Fibroblast of lung (primary cell): Measurements from ENCODE around the gene ESRP2. TPM values are rescaled to one million over a fixed set of nuclear protein-coding genes. Genes with fewer than 3 reads are reported as not detected.

Source experiments
- DNase-seq, 2 donors: peaks; one replicate each; pipeline versions ENCODE4 v3.0.0 to v3.0.0-alpha.2; 2010; ENCODE audit warnings: low read depth in 2 of 2
- H2AFZ ChIP-seq: 2 replicates; pipeline ENCODE4 v1.5.1; 2012; ENCODE audit warnings: low read length, control low read depth, inconsistent platforms
- H3K27ac ChIP-seq: 2 replicates; pipeline ENCODE4 v1.5.1; 2011; ENCODE audit warnings: low read length, control low read depth; ENCODE audit not compliant: insufficient read depth
- H3K27me3 ChIP-seq: 2 replicates; pipeline ENCODE4 v1.5.1; 2011; ENCODE audit warnings: mild to moderate bottlenecking, low read length; ENCODE audit not compliant: control insufficient read depth, insufficient read depth
- H3K36me3 ChIP-seq: 2 replicates; pipeline ENCODE4 v1.5.1; 2011; ENCODE audit warnings: low read length; ENCODE audit not compliant: control insufficient read depth, insufficient read depth
- H3K4me1 ChIP-seq: 2 replicates; pipeline ENCODE4 v1.5.1; 2011; ENCODE audit warnings: low read length; ENCODE audit not compliant: control insufficient read depth, insufficient read depth; ENCODE audit errors: extremely low read depth
- H3K4me2 ChIP-seq: 2 replicates; pipeline ENCODE4 v1.5.1; 2011; ENCODE audit warnings: low read length, control low read depth; ENCODE audit not compliant: insufficient read depth; ENCODE audit errors: extremely low read depth
- H3K4me3 ChIP-seq, 4 experiments: fragments of 200-600 bp in 1 of 4; sonication (generic) in 1 of 4; replicated peaks in 1 of 4; 2 replicates each; pipeline ENCODE4 v1.5.1; 2011 to 2016; ENCODE audit warnings: low read length in 4 of 4, low read depth in 3 of 4, mild to moderate bottlenecking in 3 of 4, control low read depth in 2 of 4, inconsistent platforms in 1 of 4, mixed read lengths in 1 of 4; ENCODE audit not compliant: insufficient read depth in 1 of 4; ENCODE audit errors: control extremely low read depth in 1 of 4
- H3K79me2 ChIP-seq: 2 replicates; pipeline ENCODE4 v1.5.1; 2012; ENCODE audit warnings: mild to moderate bottlenecking, low read length, inconsistent platforms; ENCODE audit not compliant: control insufficient read depth, insufficient read depth
- H3K9ac ChIP-seq: 2 replicates; pipeline ENCODE4 v1.5.1; 2011; ENCODE audit warnings: mild to moderate bottlenecking, low read length, control low read depth; ENCODE audit not compliant: insufficient read depth
- H3K9me3 ChIP-seq: 2 replicates; pipeline ENCODE4 v1.5.1; 2012; ENCODE audit warnings: low read depth, low read length; ENCODE audit not compliant: control insufficient read depth, insufficient read depth
- H4K20me1 ChIP-seq: 2 replicates; pipeline ENCODE4 v1.5.1; 2011; ENCODE audit warnings: low read length; ENCODE audit not compliant: control insufficient read depth, insufficient read depth; ENCODE audit errors: extremely low read depth
- EZH2 ChIP-seq: IDR thresholded peaks from 2 replicates; pipeline ENCODE4 v1.5.1; 2012; ENCODE audit warnings: low read length, control low read depth, mild to moderate bottlenecking; ENCODE audit errors: missing control alignments
- polyA plus RNA-seq, 2 donors: library from polyadenylated mRNA; depleted of rRNA in 1 of 2; stranded (reverse) in 1 of 2; unstranded in 1 of 2; fragments of >200 nt; gene quantifications; 2 replicates each; pipeline ENCODE4 v1.2.1, GENCODE V29; 2011 to 2012; ENCODE audit warnings: missing spikeins in 1 of 2
- total RNA-seq: library from RNA; depleted of rRNA; stranded (reverse); fragments of >200 nt; gene quantifications from 2 replicates; pipeline ENCODE4 v1.2.1, GENCODE V29; 2014
- TF ChIP-seq, protein P1 (sequence below), 2 donors: IDR thresholded peaks in 1 of 2; conservative IDR thresholded peaks in 1 of 2; 1 replicate in 1 of 2; 2 replicates in 1 of 2; pipeline ENCODE4 v1.5.1; 2011 to 2012; ENCODE audit warnings: low read length in 2 of 2, control low read depth in 1 of 2, inconsistent platforms in 1 of 2, low read depth in 1 of 2, mild to moderate bottlenecking in 1 of 2

Gene ESRP2
- total and polyA plus RNA-seq, 2 donors (not counting 1 experiment from before 2014, with no cell fraction given) = 0.08 to 0.17 TPM

GRCh38 chr16:68251832-68252231 lies 15.9 kb upstream of the ESRP2 start:
- Histone ChIP-seq H3K36me3 (peaks cover 9% of the 10 kb centered on the region), H4K20me1 (no peaks in the 10 kb centered on the region), H3K79me2 (peaks cover 2% of the 10 kb centered on the region), H3K27me3 (no peaks in the 10 kb centered on the region), H3K4me1 (peaks cover 3% of the 10 kb centered on the region), H3K27ac (no peak overlapping the region), H3K4me3 (no peak overlapping the region), H3K9me3 (no peaks in the 10 kb centered on the region), H2AFZ (no peak overlapping the region), H3K4me2 (no peak overlapping the region), H3K9ac (no peak overlapping the region)
- no peak for TF ChIP-seq EZH2
- TF ChIP-seq, protein P1, sequence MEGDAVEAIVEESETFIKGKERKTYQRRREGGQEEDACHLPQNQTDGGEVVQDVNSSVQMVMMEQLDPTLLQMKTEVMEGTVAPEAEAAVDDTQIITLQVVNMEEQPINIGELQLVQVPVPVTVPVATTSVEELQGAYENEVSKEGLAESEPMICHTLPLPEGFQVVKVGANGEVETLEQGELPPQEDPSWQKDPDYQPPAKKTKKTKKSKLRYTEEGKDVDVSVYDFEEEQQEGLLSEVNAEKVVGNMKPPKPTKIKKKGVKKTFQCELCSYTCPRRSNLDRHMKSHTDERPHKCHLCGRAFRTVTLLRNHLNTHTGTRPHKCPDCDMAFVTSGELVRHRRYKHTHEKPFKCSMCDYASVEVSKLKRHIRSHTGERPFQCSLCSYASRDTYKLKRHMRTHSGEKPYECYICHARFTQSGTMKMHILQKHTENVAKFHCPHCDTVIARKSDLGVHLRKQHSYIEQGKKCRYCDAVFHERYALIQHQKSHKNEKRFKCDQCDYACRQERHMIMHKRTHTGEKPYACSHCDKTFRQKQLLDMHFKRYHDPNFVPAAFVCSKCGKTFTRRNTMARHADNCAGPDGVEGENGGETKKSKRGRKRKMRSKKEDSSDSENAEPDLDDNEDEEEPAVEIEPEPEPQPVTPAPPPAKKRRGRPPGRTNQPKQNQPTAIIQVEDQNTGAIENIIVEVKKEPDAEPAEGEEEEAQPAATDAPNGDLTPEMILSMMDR (conservative IDR thresholded peaks at IDR 0.05 in 1 of 2, IDR thresholded peaks at IDR 0.05 in 1 of 2; ENCODE audit: low read depth in 1 of 2, low read length in 2 of 2) = no peak
- no peak for DNase-seq

DNA sequence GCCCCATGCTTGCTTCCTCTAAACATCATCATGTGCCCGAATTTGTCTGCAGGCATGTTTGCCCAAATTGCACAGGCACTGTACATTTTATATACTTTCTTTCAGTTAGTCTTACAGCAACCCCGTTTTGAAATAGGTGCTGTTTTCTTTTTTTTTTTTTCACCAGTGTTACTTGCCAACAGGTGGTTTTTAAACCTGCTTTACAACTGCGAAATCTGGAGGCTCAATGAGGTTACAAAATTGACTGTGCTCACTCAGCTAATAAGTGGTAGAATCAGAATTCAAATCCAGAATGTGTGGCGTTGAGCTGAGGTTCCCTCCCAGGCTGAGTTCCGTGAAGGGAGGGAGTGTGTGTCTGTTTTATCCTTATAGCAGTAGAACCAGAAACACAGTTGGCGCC lies 15.0 kb upstream of the ESRP2 start:
- no peak for TF ChIP-seq EZH2
- TF ChIP-seq, protein P1 (conservative IDR thresholded peaks at IDR 0.05 in 1 of 2, IDR thresholded peaks at IDR 0.05 in 1 of 2; ENCODE audit: low read depth in 1 of 2, low read length in 2 of 2) = no peak
- no peak overlapping the region for H3K4me3 ChIP-seq
- H4K20me1 ChIP-seq = no peaks in the 10 kb centered on the region
- H2AFZ ChIP-seq = no peak overlapping the region
- no peak overlapping the region for H3K9ac ChIP-seq
- H3K27me3 ChIP-seq = no peaks in the 10 kb centered on the region
- no peaks in the 10 kb centered on the region for H3K9me3 ChIP-seq
- H3K79me2 ChIP-seq = peaks cover 5% of the 10 kb centered on the region
- H3K4me1 ChIP-seq = peaks cover 7% of the 10 kb centered on the region
- no peak overlapping the region for H3K4me2 ChIP-seq
- no peak overlapping the region for H3K27ac ChIP-seq
- no peak for DNase-seq
- peaks cover 9% of the 10 kb centered on the region for H3K36me3 ChIP-seq

- Histone ChIP-seq H2AFZ (no peak overlapping the region), H3K4me3 (no peak overlapping the region), H4K20me1 (no peaks in the 10 kb centered on the region), H3K36me3 (peaks cover 4% of the 10 kb centered on the region), H3K79me2 (peaks cover 8% of the 10 kb centered on the region), H3K9me3 (no peaks in the 10 kb centered on the region), H3K27me3 (no peaks in the 10 kb centered on the region), H3K4me1 (peaks cover 7% of the 10 kb centered on the region), H3K4me2 (no peak overlapping the region), H3K27ac (no peak overlapping the region), H3K9ac (no peak overlapping the region)
- no peak for DNase-seq
- TF ChIP-seq, protein P1 (conservative IDR thresholded peaks at IDR 0.05 in 1 of 2, IDR thresholded peaks at IDR 0.05 in 1 of 2; ENCODE audit: low read depth in 1 of 2, low read length in 2 of 2) = no peak
- no peak for TF ChIP-seq EZH2
Measured at GRCh38 chr16:68249371-68249770, 13.4 kb upstream of the ESRP2 start.
